Measurements from ENCODE around the gene NOP16. TPM values are rescaled to one million over a fixed set of nuclear protein-coding genes. Genes with fewer than 3 reads are reported as not detected.

NOP16 gene
- total RNA-seq, 2 donors from 2014 or later, result 37.6 to 99.0 TPM

GRCh38 chr5:176384366-176384930 is 4.0 kb downstream of the NOP16 start:
- peaks cover 17% of the 10 kb centered on the region for H3K4me1 Mint-ChIP-seq
- no peak overlapping the region for H3K4me3 Mint-ChIP-seq
- no peaks in the 10 kb centered on the region for H3K9me3 Mint-ChIP-seq
- no peak for ATAC-seq (replicated peaks)
- H3K36me3 Mint-ChIP-seq (ENCODE audit: low read depth), result peaks cover 98% of the 10 kb centered on the region
- no peaks in the 10 kb centered on the region for H3K27me3 Mint-ChIP-seq
- H3K27ac Mint-ChIP-seq, result peak overlapping the region; percentile 33

GRCh38 chr5:176383961-176384360 is 4.4 kb downstream of the NOP16 start:
- no peak for ATAC-seq (replicated peaks)
- Mint-ChIP-seq H3K27ac (peak overlapping the region; percentile 33), H3K4me3 (no peak overlapping the region), H3K9me3 (no peaks in the 10 kb centered on the region), H3K4me1 (peaks cover 17% of the 10 kb centered on the region), H3K27me3 (no peaks in the 10 kb centered on the region), H3K36me3 (ENCODE audit: low read depth) (peaks cover 98% of the 10 kb centered on the region)

- no peak for ATAC-seq (replicated peaks)
- Mint-ChIP-seq H3K27ac (no peak overlapping the region), H3K27me3 (no peaks in the 10 kb centered on the region)
Measured at GRCh38 chr5:176383248-176383905, 5.0 kb downstream of the NOP16 start.

GRCh38 chr5:176382721-176383120 is 5.7 kb downstream of the NOP16 start:
- H3K36me3 Mint-ChIP-seq (ENCODE audit: low read depth), result peaks cover 95% of the 10 kb centered on the region
- H3K27ac Mint-ChIP-seq, result no peak overlapping the region
- no peak overlapping the region for H3K4me3 Mint-ChIP-seq
- no peaks in the 10 kb centered on the region for H3K27me3 Mint-ChIP-seq
- peaks cover 17% of the 10 kb centered on the region for H3K4me1 Mint-ChIP-seq
- no peak for ATAC-seq (replicated peaks)
- H3K9me3 Mint-ChIP-seq, result no peaks in the 10 kb centered on the region

More at GRCh38 chr5:176383248-176383905, 5.0 kb downstream of the NOP16 start:
- H3K4me3 Mint-ChIP-seq, result no peak overlapping the region
- H3K36me3 Mint-ChIP-seq (ENCODE audit: low read depth), result peaks cover 95% of the 10 kb centered on the region
- no peaks in the 10 kb centered on the region for H3K9me3 Mint-ChIP-seq
- H3K4me1 Mint-ChIP-seq, result peaks cover 17% of the 10 kb centered on the region

GRCh38 chr5:176381979-176382378 is 6.4 kb downstream of the NOP16 start:
- H3K4me1 Mint-ChIP-seq, result peaks cover 17% of the 10 kb centered on the region
- ATAC-seq (replicated peaks), result no peak
- H3K36me3 Mint-ChIP-seq (ENCODE audit: low read depth), result peaks cover 90% of the 10 kb centered on the region
- H3K27ac Mint-ChIP-seq, result no peak overlapping the region
- H3K9me3 Mint-ChIP-seq, result no peaks in the 10 kb centered on the region
- no peaks in the 10 kb centered on the region for H3K27me3 Mint-ChIP-seq
- H3K4me3 Mint-ChIP-seq, result no peak overlapping the region

- Mint-ChIP-seq H3K4me3 (no peak overlapping the region), H3K4me1 (peaks cover 12% of the 10 kb centered on the region), H3K36me3 (ENCODE audit: low read depth) (peaks cover 90% of the 10 kb centered on the region), H3K27ac (no peak overlapping the region), H3K9me3 (no peaks in the 10 kb centered on the region), H3K27me3 (no peaks in the 10 kb centered on the region)
- no peak for ATAC-seq (replicated peaks)
Measured at GRCh38 chr5:176381423-176381822, 7.0 kb downstream of the NOP16 start.

GRCh38 chr5:176379881-176380280 is 8.5 kb downstream of the NOP16 start:
- Mint-ChIP-seq H3K27me3 (no peaks in the 10 kb centered on the region), H3K27ac (no peak overlapping the region), H3K9me3 (no peaks in the 10 kb centered on the region), H3K4me1 (peaks cover 3% of the 10 kb centered on the region), H3K4me3 (no peak overlapping the region), H3K36me3 (ENCODE audit: low read depth) (peaks cover 85% of the 10 kb centered on the region)
- ATAC-seq (replicated peaks), result no peak

GRCh38 chr5:176373100-176373818 is 15.1 kb downstream of the NOP16 start:
- no peak for ATAC-seq (replicated peaks)
- no peaks in the 10 kb centered on the region for H3K27me3 Mint-ChIP-seq
- H3K36me3 Mint-ChIP-seq (ENCODE audit: low read depth), result peaks cover 50% of the 10 kb centered on the region
- H3K4me3 Mint-ChIP-seq, result no peak overlapping the region
- H3K27ac Mint-ChIP-seq, result no peak overlapping the region
- H3K4me1 Mint-ChIP-seq, result no peaks in the 10 kb centered on the region
- no peaks in the 10 kb centered on the region for H3K9me3 Mint-ChIP-seq

- Mint-ChIP-seq H3K27ac (no peak overlapping the region), H3K4me3 (no peak overlapping the region), H3K4me1 (peaks cover 9% of the 10 kb centered on the region), H3K9me3 (no peaks in the 10 kb centered on the region), H3K27me3 (no peaks in the 10 kb centered on the region), H3K36me3 (ENCODE audit: low read depth) (peaks cover 55% of the 10 kb centered on the region)
- ATAC-seq (replicated peaks), result no peak
Measured at GRCh38 chr5:176371621-176372539, 16.5 kb downstream of the NOP16 start.

- no peak for ATAC-seq (replicated peaks)
- Mint-ChIP-seq H3K27me3 (no peaks in the 10 kb centered on the region), H3K9me3 (no peaks in the 10 kb centered on the region), H3K4me1 (peaks cover 9% of the 10 kb centered on the region), H3K4me3 (no peak overlapping the region), H3K27ac (peak overlapping the region; percentile 41), H3K36me3 (ENCODE audit: low read depth) (peaks cover 46% of the 10 kb centered on the region)
Measured at GRCh38 chr5:176369934-176370711, 18.3 kb downstream of the NOP16 start.

- peaks cover 9% of the 10 kb centered on the region for H3K4me1 Mint-ChIP-seq
Measured at GRCh38 chr5:176368726-176369125, 19.7 kb downstream of the NOP16 start.

GRCh38 chr5:176366232-176366894 is 22.0 kb downstream of the NOP16 start:
- H3K36me3 Mint-ChIP-seq (ENCODE audit: low read depth), result peaks cover 45% of the 10 kb centered on the region
- peaks cover 9% of the 10 kb centered on the region for H3K4me1 Mint-ChIP-seq
- H3K9me3 Mint-ChIP-seq, result no peaks in the 10 kb centered on the region
- H3K4me3 Mint-ChIP-seq, result peak overlapping the region; percentile 72
- no peaks in the 10 kb centered on the region for H3K27me3 Mint-ChIP-seq
- peak overlapping the region; percentile 63 for H3K27ac Mint-ChIP-seq
- ATAC-seq (replicated peaks), result no peak

More at GRCh38 chr5:176368726-176369125, 19.7 kb downstream of the NOP16 start:
- no peaks in the 10 kb centered on the region for H3K9me3 Mint-ChIP-seq
- no peak overlapping the region for H3K27ac Mint-ChIP-seq
- no peaks in the 10 kb centered on the region for H3K27me3 Mint-ChIP-seq
- H3K4me3 Mint-ChIP-seq, result no peak overlapping the region
- peaks cover 46% of the 10 kb centered on the region for H3K36me3 Mint-ChIP-seq (ENCODE audit: low read depth)
- no peak for ATAC-seq (replicated peaks)
